ENCODE data around the gene DSG1.
A peak's percentile ranks its signal among the peaks of the same experiment; 100 is the strongest.
"Not testable (repeated sequence)": the region's sequence is repeated elsewhere in the genome, so short reads cannot be mapped to it uniquely, and the experiment has no call there.

DSG1 gene

GRCh38 chr18:31317860-31318259 is at the start of gene DSG1:
Gene DSG1 (plus strand): TSS chr18:31318160. CDS start chr18:31318301, 141 bp downstream.
- no peak for DNase-seq

- DNase-seq = no peak
These were observed 49.0 kb upstream of the DSG1 start for GRCh38 chr18:31268985-31269406.

- DNase-seq = no peak
These were observed 48.4 kb upstream of the DSG1 start for GRCh38 chr18:31269566-31269965.

GRCh38 chr18:31270578-31270977 is 47.4 kb upstream of the DSG1 start:
- no peak for DNase-seq

- DNase-seq = no peak
These were observed 44.0 kb upstream of the DSG1 start for GRCh38 chr18:31273812-31274527.

GRCh38 chr18:31274931-31275330 is 43.0 kb upstream of the DSG1 start:
- no peak for DNase-seq

GRCh38 chr18:31275722-31276463 is 42.1 kb upstream of the DSG1 start:
- DNase-seq = no peak

GRCh38 chr18:31278609-31279071 is 39.3 kb upstream of the DSG1 start:
- peak; percentile 71 for DNase-seq

GRCh38 chr18:31280502-31280901 is 37.5 kb upstream of the DSG1 start:
- no peak for DNase-seq

- DNase-seq = no peak
These were observed 36.5 kb upstream of the DSG1 start for GRCh38 chr18:31281437-31281836.

- not testable (repeated sequence) for DNase-seq
These were observed 28.5 kb upstream of the DSG1 start for GRCh38 chr18:31289446-31289845.

- DNase-seq = no peak
These were observed 26.3 kb upstream of the DSG1 start for GRCh38 chr18:31291688-31292087.

GRCh38 chr18:31294199-31294747 is 23.7 kb upstream of the DSG1 start:
- peak; percentile 87 for DNase-seq

GRCh38 chr18:31297248-31297647 is 20.7 kb upstream of the DSG1 start:
- no peak for DNase-seq

- peak; percentile 79 for DNase-seq
These were observed 16.7 kb upstream of the DSG1 start for GRCh38 chr18:31301201-31301655.

GRCh38 chr18:31302991-31303390 is 15.0 kb upstream of the DSG1 start:
- no peak for DNase-seq

- no peak for DNase-seq
These were observed 14.2 kb upstream of the DSG1 start for GRCh38 chr18:31303771-31304170.

- DNase-seq = no peak
These were observed 8.8 kb upstream of the DSG1 start for GRCh38 chr18:31309115-31309514.

- no peak for DNase-seq
These were observed 986 bp upstream of the DSG1 start for GRCh38 chr18:31316974-31317373.

GRCh38 chr18:31321719-31322118 is 3.8 kb downstream of the DSG1 start:
- DNase-seq = no peak

- no peak for DNase-seq
These were observed 7.1 kb downstream of the DSG1 start for GRCh38 chr18:31325051-31325450.

- DNase-seq = no peak
These were observed 12.0 kb downstream of the DSG1 start for GRCh38 chr18:31329787-31330438.

- DNase-seq = no peak
These were observed 25.5 kb downstream of the DSG1 start for GRCh38 chr18:31343454-31343853.

All from islet precursor cell (in vitro differentiated cells).